22Rv1 (cell line): Measurements from ENCODE around the gene RUNX3.
"Not testable (repeated sequence)": the region's sequence is repeated elsewhere in the genome, so short reads cannot be mapped to it uniquely, and the experiment has no call there.

Source experiments
- H3K27ac ChIP-seq: fragments of 450-650 bp; 2 replicates; pipeline ENCODE4 v1.5.1; 2017
- CTCF ChIP-seq: fragments of 450-650 bp; IDR thresholded peaks from 2 replicates; pipeline ENCODE4 v1.5.1; 2017; ENCODE audit warnings: mild to moderate bottlenecking
- ZFX ChIP-seq: fragments of 450-650 bp; IDR thresholded peaks from 2 replicates; pipeline ENCODE4 v1.6.1; 2017; ENCODE audit warnings: antibody characterized with exemption, borderline replicate concordance

Gene RUNX3

GRCh38 chr1:24909388-24909898, 20.6 kb downstream of the RUNX3 start:
- TF ChIP-seq ZFX (no peak), CTCF (peak; percentile 49)
- H3K27ac ChIP-seq, result no peak overlapping the region

GRCh38 chr1:24908591-24909259, 21.4 kb downstream of the RUNX3 start:
- TF ChIP-seq ZFX (no peak), CTCF (no peak)
- no peak overlapping the region for H3K27ac ChIP-seq

GRCh38 chr1:24907587-24908294, 22.3 kb downstream of the RUNX3 start:
- not testable (repeated sequence) for H3K27ac ChIP-seq

GRCh38 chr1:24906760-24907490, 23.2 kb downstream of the RUNX3 start:
- H3K27ac ChIP-seq, result no peak overlapping the region
- TF ChIP-seq CTCF, result no peak
- TF ChIP-seq ZFX, result no peak

GRCh38 chr1:24905979-24906720, 23.9 kb downstream of the RUNX3 start:
- no peak overlapping the region for H3K27ac ChIP-seq
- no peak for TF ChIP-seq CTCF

GRCh38 chr1:24905355-24905978, 24.6 kb downstream of the RUNX3 start:
- H3K27ac ChIP-seq, result no peak overlapping the region
- TF ChIP-seq ZFX (no peak), CTCF (no peak)
